C4-2B (cell line): Measurements from ENCODE around the gene RPL13A.

Source experiments
- H3K27ac ChIP-seq: fragments of 450-650 bp; 2 replicates; pipeline ENCODE4 v1.5.1; 2017
- CTCF ChIP-seq: fragments of 450-650 bp; conservative IDR thresholded peaks from 2 replicates; pipeline ENCODE4 v1.5.1; 2017; ENCODE audit warnings: mild to moderate bottlenecking
- ZFX ChIP-seq: fragments of 450-650 bp; IDR thresholded peaks from 2 replicates; pipeline ENCODE4 v1.6.1; 2017

RPL13A gene

GRCh38 chr19:49487277-49488045 is at the start of gene RPL13A:
Gene RPL13A (plus strand): TSS chr19:49487608. CDS start chr19:49487630, 22 bp downstream.
- TF ChIP-seq ZFX = peak; percentile 75; the same call in 1 of the 2 replicates
- TF ChIP-seq CTCF = no peak

GRCh38 chr19:49438261-49438660 is 49.1 kb upstream of the RPL13A start:
- no peak overlapping the region for H3K27ac ChIP-seq
- TF ChIP-seq ZFX (no peak), CTCF (no peak)

More at GRCh38 chr19:49487277-49488045, at the start of gene RPL13A:
- H3K27ac ChIP-seq = peak within 1 kb of the TSS; percentile 97

- TF ChIP-seq CTCF = no peak
- H3K27ac ChIP-seq = no peak overlapping the region
Observed at GRCh38 chr19:49439836-49440235, 47.6 kb upstream of the RPL13A start.

- H3K27ac ChIP-seq = no peak overlapping the region
- TF ChIP-seq CTCF (no peak), ZFX (no peak)
Observed at GRCh38 chr19:49440439-49441209, 46.8 kb upstream of the RPL13A start.

- no peak for TF ChIP-seq ZFX
- TF ChIP-seq CTCF = no peak
- H3K27ac ChIP-seq = no peak within 1 kb of the TSS
Observed at GRCh38 chr19:49441210-49441959, 46.0 kb upstream of the RPL13A start, which contains the start of gene SLC17A7. Gene SLC17A7 (minus strand): TSS chr19:49441527. CDS start chr19:49441379, 148 bp downstream.

- TF ChIP-seq CTCF (no peak), ZFX (no peak)
- H3K27ac ChIP-seq = no peak overlapping the region
Observed at GRCh38 chr19:49441960-49442350, 45.5 kb upstream of the RPL13A start.
